GM12875 (cell line): ENCODE data around the gene SPHK2.

Experiments used
- H3K4me3 ChIP-seq: one replicate; pipeline ENCODE4 v1.5.1; 2011; ENCODE audit warnings: low read depth, low read length, control low read depth
- CTCF ChIP-seq: IDR thresholded peaks from 2 replicates; pipeline ENCODE4 v1.5.1; 2011; ENCODE audit warnings: low read depth, mild to moderate bottlenecking, control low read depth, inconsistent platforms, low read length, moderate library complexity, borderline replicate concordance; ENCODE audit not compliant: insufficient read depth

SPHK2 gene

DNA sequence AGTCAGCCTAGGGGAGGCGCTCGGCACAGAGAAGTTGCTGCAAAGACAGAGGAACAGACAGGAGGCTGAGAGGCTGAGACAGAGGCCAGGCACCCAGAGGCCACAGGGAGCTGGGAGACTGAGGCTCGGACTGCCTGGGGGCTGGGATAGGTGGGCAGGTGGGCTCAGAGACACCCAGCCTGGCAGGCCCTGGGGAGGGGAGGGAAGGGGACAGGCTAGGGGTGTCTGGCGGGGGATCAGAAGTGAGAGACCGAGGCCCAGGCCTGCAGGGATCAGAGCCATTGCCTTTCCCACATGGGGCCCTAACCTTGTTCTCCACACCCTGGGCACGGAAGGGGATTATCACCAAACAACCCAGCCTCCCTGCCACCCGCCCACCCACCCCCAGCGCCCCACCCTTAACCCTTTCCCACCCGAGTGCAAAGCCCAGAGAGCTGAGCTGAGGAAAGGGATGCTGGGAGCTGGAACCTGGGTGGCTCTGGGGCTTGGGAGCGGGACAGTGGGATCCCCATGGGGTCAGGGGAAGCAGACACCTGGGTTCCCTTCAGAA is 52.2 kb downstream of the SPHK2 start:
- TF ChIP-seq CTCF, result no peak
- H3K4me3 ChIP-seq, result no peak overlapping the region

GRCh38 chr19:48672994-48673393 is 53.7 kb downstream of the SPHK2 start, which contains the start of gene NTN5:
Gene NTN5 (minus strand): TSS chr19:48673017. CDS start chr19:48670986, 2,031 bp downstream.
- TF ChIP-seq CTCF, result no peak
- no peak within 1 kb of the TSS for H3K4me3 ChIP-seq

DNA sequence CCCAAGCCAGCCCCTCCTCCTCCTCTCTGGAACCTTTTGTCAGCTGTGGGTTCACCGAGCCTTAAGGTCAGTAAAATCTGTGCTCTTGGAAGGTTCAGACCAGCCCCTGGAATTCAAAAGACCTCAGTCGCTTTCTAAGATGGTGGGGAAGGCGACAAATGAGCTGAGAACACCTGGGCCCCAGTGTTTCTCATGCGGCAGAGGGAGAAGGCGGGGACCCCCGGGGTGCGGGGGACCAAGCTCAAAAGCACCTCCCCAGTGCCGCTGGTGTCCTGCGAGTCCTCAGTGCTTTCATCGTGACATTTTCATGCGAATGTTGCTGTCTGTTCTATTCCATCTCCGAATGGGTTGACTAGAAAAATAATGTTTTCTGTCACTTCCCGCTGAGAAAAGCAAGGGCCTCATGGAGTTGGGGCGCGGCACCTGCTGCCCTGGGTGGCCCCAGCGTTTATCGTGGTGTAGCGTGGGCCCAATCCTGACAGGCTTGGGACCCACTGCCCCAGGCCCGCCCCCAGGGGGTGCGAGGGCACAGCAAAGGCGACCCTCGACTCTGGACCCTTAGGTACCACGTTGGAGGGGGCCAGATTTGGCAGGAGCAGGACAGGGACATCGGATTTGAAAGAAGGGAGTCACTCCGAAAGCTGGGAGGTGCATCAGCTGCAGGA is 54.3 kb downstream of the SPHK2 start:
- no peak for TF ChIP-seq CTCF
- H3K4me3 ChIP-seq, result no peak overlapping the region

DNA sequence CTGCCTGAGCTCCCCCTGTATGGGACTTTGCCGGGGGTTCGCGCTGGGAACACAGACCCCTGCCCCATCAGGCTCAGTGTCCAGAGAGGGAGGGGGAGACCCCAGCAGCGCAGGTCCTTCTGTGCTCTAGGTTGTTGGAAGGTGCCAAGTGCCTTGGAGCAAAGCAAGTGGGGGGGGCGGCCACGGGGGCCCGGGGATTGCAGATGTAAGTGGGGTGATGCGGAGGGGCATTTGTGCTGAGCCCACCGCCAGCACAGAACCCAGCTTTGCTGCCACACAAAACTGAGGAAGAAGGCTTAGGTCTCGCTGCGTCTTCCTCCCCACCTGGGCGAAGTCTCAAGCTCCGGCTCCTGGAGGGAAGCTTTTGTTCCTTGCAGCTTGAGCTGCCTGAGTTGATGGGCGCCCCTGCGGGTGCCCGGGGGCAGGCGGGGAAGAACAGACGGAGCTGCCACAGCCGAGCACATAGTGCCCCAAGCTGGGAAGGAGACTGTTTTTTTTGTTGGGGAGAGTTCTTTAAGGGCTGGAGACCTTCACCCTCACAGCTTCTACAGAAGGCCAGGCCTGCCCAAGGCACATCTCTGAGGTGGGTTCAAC is 55.0 kb downstream of the SPHK2 start:
- no peak for TF ChIP-seq CTCF
- no peak overlapping the region for H3K4me3 ChIP-seq

DNA sequence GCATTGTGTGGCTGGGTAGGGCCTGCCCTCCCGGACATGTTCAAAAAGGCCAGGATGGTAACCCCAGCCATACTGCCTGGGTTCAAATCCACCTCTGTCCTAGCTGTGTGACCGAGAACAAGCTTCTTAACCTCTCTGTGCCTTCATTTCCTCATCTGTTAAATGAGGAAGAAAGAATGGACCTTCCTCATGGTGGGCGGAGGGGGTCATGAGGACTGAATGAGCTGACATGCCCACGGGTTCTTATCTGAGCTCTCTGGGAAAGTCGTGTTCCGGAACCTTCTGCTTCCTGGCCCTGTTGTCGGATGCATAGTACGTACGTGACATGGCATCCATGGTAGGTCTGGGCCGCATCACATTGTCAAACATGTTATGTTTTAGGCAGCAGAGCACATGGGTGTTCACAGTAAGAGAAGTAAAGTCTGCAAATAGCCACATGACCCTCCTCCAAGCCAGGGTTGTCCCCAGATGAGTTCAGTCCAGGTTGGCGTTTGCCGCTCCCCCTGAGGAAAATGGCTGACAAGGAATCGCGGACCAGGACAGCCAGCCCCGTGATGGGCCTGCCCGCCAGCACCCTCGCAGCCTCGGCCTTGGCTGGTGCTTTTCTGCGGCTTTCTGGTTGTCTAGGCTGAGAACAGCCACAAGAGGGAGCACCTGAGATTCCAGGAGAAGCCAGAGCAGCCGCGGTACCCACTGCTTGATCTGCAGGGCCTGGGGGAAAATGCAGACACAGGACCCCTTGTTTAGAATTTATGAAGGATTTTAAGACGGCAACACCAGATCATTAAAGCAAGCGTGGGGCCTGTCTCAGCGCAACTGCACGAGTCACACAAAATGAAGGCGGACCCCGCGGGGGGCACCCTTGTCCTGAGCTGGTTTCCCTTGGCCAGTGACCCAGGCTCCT is 55.9 kb downstream of the SPHK2 start:
- no peak overlapping the region for H3K4me3 ChIP-seq
- TF ChIP-seq CTCF, result peak; percentile 85

GRCh38 chr19:48676487-48676886 is 57.2 kb downstream of the SPHK2 start:
- no peak for TF ChIP-seq CTCF
- no peak overlapping the region for H3K4me3 ChIP-seq
